ENCODE results near the gene CERS5. TPM values are rescaled to one million over a fixed set of nuclear protein-coding genes. Genes with fewer than 3 reads are reported as not detected.

Gene CERS5
- total RNA-seq, 1 donor from 2014 or later, result 48.0 TPM

GRCh38 chr12:50192908-50193307, 25.7 kb upstream of the CERS5 start:
- Histone ChIP-seq H3K9me3 (ENCODE audit: low read depth) (no peaks in the 10 kb centered on the region), H4K20me1 (ENCODE audit: low read depth) (no peaks in the 10 kb centered on the region), H3K27me3 (no peaks in the 10 kb centered on the region), H3F3A (ENCODE audit: low read depth) (no peaks in the 10 kb centered on the region), H2AFZ (replicated peaks) (no peak overlapping the region), H3K27ac (no peak overlapping the region), H3K4me2 (no peak overlapping the region), H3K79me2 (ENCODE audit: low read depth) (no peaks in the 10 kb centered on the region), H3K36me3 (no peaks in the 10 kb centered on the region), H3K9ac (no peak overlapping the region), H3K4me1 (no peaks in the 10 kb centered on the region), H3K4me3 (no peak overlapping the region)
- TF ChIP-seq EZH2 (IDR thresholded peaks at IDR 0.05), result no peak
- no peak for TF ChIP-seq CTCF (IDR thresholded peaks at IDR 0.05)
- no peak for TF ChIP-seq EZH2phosphoT487 (IDR thresholded peaks at IDR 0.05)
- H3K4me3 Mint-ChIP-seq, result no peak overlapping the region
- H3K27me3 Mint-ChIP-seq (ENCODE audit: insufficient read depth, low read depth), result no peaks in the 10 kb centered on the region
- H3K9me3 Mint-ChIP-seq, result no peaks in the 10 kb centered on the region
- H3K27ac Mint-ChIP-seq, result no peak overlapping the region
- DNase-seq (ENCODE audit: low spot score), result no peak
- H3K4me1 Mint-ChIP-seq, result peaks cover 3% of the 10 kb centered on the region
- H3K36me3 Mint-ChIP-seq, result no peaks in the 10 kb centered on the region

- peaks cover 3% of the 10 kb centered on the region for H3K4me1 Mint-ChIP-seq
- no peaks in the 10 kb centered on the region for H3K27me3 Mint-ChIP-seq (ENCODE audit: insufficient read depth, low read depth)
- Histone ChIP-seq H3F3A (ENCODE audit: low read depth) (no peaks in the 10 kb centered on the region), H3K36me3 (no peaks in the 10 kb centered on the region), H4K20me1 (ENCODE audit: low read depth) (no peaks in the 10 kb centered on the region), H3K9me3 (ENCODE audit: low read depth) (no peaks in the 10 kb centered on the region), H3K27ac (no peak overlapping the region), H3K79me2 (ENCODE audit: low read depth) (no peaks in the 10 kb centered on the region), H3K9ac (no peak overlapping the region), H3K4me1 (no peaks in the 10 kb centered on the region), H2AFZ (replicated peaks) (no peak overlapping the region), H3K27me3 (no peaks in the 10 kb centered on the region), H3K4me3 (no peak overlapping the region), H3K4me2 (no peak overlapping the region)
- TF ChIP-seq EZH2phosphoT487 (IDR thresholded peaks at IDR 0.05), result no peak
- no peaks in the 10 kb centered on the region for H3K36me3 Mint-ChIP-seq
- H3K4me3 Mint-ChIP-seq, result no peak overlapping the region
- no peak overlapping the region for H3K27ac Mint-ChIP-seq
- DNase-seq (ENCODE audit: low spot score), result no peak
- no peaks in the 10 kb centered on the region for H3K9me3 Mint-ChIP-seq
Measured at GRCh38 chr12:50192236-50192635, 25.1 kb upstream of the CERS5 start.

GRCh38 chr12:50190859-50191258, 23.7 kb upstream of the CERS5 start:
- no peaks in the 10 kb centered on the region for H3K27me3 Mint-ChIP-seq (ENCODE audit: insufficient read depth, low read depth)
- Histone ChIP-seq H3K27me3 (no peaks in the 10 kb centered on the region), H3K9me3 (ENCODE audit: low read depth) (no peaks in the 10 kb centered on the region), H3K27ac (no peak overlapping the region), H3K4me3 (no peak overlapping the region), H3K4me1 (no peaks in the 10 kb centered on the region), H2AFZ (replicated peaks) (no peak overlapping the region), H4K20me1 (ENCODE audit: low read depth) (no peaks in the 10 kb centered on the region), H3K4me2 (no peak overlapping the region), H3K36me3 (no peaks in the 10 kb centered on the region), H3F3A (ENCODE audit: low read depth) (no peaks in the 10 kb centered on the region), H3K79me2 (ENCODE audit: low read depth) (no peaks in the 10 kb centered on the region), H3K9ac (no peak overlapping the region)
- H3K4me3 Mint-ChIP-seq, result no peak overlapping the region
- peaks cover 3% of the 10 kb centered on the region for H3K4me1 Mint-ChIP-seq
- no peak for DNase-seq (ENCODE audit: low spot score)
- H3K27ac Mint-ChIP-seq, result no peak overlapping the region
- H3K36me3 Mint-ChIP-seq, result no peaks in the 10 kb centered on the region
- no peak for TF ChIP-seq EZH2phosphoT487 (IDR thresholded peaks at IDR 0.05)
- no peak for TF ChIP-seq EZH2 (IDR thresholded peaks at IDR 0.05)
- TF ChIP-seq CTCF (IDR thresholded peaks at IDR 0.05), result no peak
- H3K9me3 Mint-ChIP-seq, result no peaks in the 10 kb centered on the region

- Mint-ChIP-seq H3K36me3 (no peaks in the 10 kb centered on the region), H3K4me3 (no peak overlapping the region), H3K27ac (no peak overlapping the region), H3K4me1 (peaks cover 3% of the 10 kb centered on the region), H3K27me3 (ENCODE audit: insufficient read depth, low read depth) (no peaks in the 10 kb centered on the region), H3K9me3 (no peaks in the 10 kb centered on the region)
- Histone ChIP-seq H3K27me3 (no peaks in the 10 kb centered on the region), H3K9me3 (ENCODE audit: low read depth) (no peaks in the 10 kb centered on the region), H3K36me3 (no peaks in the 10 kb centered on the region), H3K4me1 (no peaks in the 10 kb centered on the region), H4K20me1 (ENCODE audit: low read depth) (no peaks in the 10 kb centered on the region), H3K27ac (no peak overlapping the region), H3F3A (ENCODE audit: low read depth) (no peaks in the 10 kb centered on the region), H2AFZ (replicated peaks) (no peak overlapping the region), H3K79me2 (ENCODE audit: low read depth) (no peaks in the 10 kb centered on the region), H3K4me3 (no peak overlapping the region), H3K4me2 (no peak overlapping the region), H3K9ac (no peak overlapping the region)
- TF ChIP-seq EZH2phosphoT487 (IDR thresholded peaks at IDR 0.05), result no peak
- TF ChIP-seq CTCF (IDR thresholded peaks at IDR 0.05), result no peak
- TF ChIP-seq EZH2 (IDR thresholded peaks at IDR 0.05), result no peak
- no peak for DNase-seq (ENCODE audit: low spot score)
Measured at GRCh38 chr12:50188875-50189575, 21.9 kb upstream of the CERS5 start.
